Measurements from ENCODE around the gene SLC6A18.

DNA sequence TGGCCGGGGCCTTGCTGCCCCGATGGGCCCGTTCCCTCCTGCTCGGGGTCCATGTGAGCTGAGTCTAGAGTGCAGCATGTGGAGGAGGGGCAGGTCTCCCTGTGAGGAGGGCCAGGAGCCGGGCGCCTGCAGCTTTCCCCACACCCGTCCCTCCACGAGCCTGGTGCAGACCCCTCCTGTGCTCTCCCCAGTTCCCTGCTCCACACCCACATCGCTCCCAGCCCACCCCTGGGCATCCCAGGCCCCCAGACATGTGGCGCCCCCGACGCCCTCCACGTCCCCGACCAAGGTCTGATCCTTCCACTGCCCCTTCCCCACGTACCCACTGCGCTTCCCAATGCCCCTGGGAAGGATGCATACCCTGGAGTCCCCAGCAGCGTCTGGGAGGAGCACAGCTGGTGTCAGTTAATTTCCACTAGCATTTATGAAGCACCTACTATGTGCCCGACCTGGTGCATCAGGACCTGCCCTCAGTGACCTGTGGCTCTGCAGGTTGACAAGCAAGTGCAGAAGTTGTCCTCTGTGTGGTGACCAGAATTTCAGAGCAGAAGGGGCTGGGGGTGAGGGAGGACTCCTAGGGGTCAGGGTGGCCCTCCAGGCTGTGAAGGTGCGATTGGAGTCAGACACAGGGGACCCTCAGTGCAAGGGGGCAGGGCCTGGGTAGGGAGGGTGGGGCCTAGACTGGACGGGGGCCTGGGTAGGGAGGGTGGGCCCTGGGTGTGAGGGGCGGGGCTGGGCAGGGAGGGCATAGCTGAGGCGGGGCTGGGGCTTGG is 10.8 kb upstream of the SLC6A18 start:
- TF ChIP-seq CTCF (IDR thresholded peaks at IDR 0.05) (no peak), POLR2A (IDR thresholded peaks at IDR 0.05) (no peak)

Data from esophagus squamous epithelium (tissue), 4 donors.